Measurements from ENCODE around the gene APBA2.

GRCh38 chr15:28936481-28936881 is 50.7 kb downstream of the APBA2 start:
- TF ChIP-seq CTCF (IDR thresholded peaks at IDR 0.05) (no peak), POLR2AphosphoS5 (IDR thresholded peaks at IDR 0.05) (no peak)

All from stomach (tissue), 4 donors.